ENCODE results near the gene FAXC.

DNA sequence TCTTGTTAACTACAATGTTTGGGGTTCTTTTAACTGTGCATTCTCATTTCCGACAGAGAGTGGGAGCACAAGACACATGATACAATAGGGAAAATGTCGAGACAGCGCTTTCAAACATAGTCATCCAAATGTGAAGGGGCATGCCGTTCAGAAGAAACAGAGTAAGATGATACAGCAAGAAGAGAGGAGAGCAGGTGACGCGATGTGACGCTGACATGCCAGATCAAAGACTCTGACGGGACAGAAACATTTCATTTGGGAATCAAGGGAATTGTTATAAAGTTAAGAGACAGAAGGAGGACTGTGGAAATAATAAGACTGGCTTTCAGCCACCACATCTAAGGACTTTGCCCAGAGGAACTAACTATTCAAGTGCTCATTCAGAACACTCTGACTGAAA is 117.4 kb downstream of the FAXC start:
- TF ChIP-seq, protein P1, sequence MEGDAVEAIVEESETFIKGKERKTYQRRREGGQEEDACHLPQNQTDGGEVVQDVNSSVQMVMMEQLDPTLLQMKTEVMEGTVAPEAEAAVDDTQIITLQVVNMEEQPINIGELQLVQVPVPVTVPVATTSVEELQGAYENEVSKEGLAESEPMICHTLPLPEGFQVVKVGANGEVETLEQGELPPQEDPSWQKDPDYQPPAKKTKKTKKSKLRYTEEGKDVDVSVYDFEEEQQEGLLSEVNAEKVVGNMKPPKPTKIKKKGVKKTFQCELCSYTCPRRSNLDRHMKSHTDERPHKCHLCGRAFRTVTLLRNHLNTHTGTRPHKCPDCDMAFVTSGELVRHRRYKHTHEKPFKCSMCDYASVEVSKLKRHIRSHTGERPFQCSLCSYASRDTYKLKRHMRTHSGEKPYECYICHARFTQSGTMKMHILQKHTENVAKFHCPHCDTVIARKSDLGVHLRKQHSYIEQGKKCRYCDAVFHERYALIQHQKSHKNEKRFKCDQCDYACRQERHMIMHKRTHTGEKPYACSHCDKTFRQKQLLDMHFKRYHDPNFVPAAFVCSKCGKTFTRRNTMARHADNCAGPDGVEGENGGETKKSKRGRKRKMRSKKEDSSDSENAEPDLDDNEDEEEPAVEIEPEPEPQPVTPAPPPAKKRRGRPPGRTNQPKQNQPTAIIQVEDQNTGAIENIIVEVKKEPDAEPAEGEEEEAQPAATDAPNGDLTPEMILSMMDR (IDR thresholded peaks at IDR 0.05), result no peak
- TF ChIP-seq, protein P2, sequence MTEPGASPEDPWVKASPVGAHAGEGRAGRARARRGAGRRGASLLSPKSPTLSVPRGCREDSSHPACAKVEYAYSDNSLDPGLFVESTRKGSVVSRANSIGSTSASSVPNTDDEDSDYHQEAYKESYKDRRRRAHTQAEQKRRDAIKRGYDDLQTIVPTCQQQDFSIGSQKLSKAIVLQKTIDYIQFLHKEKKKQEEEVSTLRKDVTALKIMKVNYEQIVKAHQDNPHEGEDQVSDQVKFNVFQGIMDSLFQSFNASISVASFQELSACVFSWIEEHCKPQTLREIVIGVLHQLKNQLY (CRISPR knock-in tag; IDR thresholded peaks at IDR 0.05), result no peak
- no peak for TF ChIP-seq JUN (CRISPR knock-in tag; IDR thresholded peaks at IDR 0.05)
